ENCODE measurements around the gene GPR148. TPM values are rescaled to one million over a fixed set of nuclear protein-coding genes. Genes with fewer than 3 reads are reported as not detected.
"Not testable (repeated sequence)": the region's sequence is repeated elsewhere in the genome, so short reads cannot be mapped to it uniquely, and the experiment has no call there.

Gene GPR148
- total RNA-seq, 1 donor from 2014 or later: not detected

GRCh38 chr2:130727286-130727924, 1.5 kb upstream of the GPR148 start:
- Histone ChIP-seq H3K9me3 (ENCODE audit: control insufficient read depth in 3 of 3, low read length in 3 of 3) (no peaks in the 10 kb centered on the region), H3K36me3 (ENCODE audit: control insufficient read depth in 3 of 3, insufficient read depth in 3 of 3, low read length in 3 of 3) (no peaks in the 10 kb centered on the region), H3K27me3 (ENCODE audit: control insufficient read depth in 3 of 3, insufficient read depth in 3 of 3, low read length in 3 of 3) (peaks cover 10 to 41% (median 24%) of the 10 kb centered on the region in 3 donors), H3K4me3 (ENCODE audit: low read length in 3 of 3) (peak overlapping the region; percentile 58 to 69 (median 67)), H3K9ac (ENCODE audit: low read depth in 1 of 3, low read length in 3 of 3) (peak overlapping the region; percentile 58 to 70 (median 62)), H3K4me1 (ENCODE audit: control insufficient read depth in 3 of 3, insufficient read depth in 3 of 3, low read length in 3 of 3) (peaks cover 14 to 20% (median 15%) of the 10 kb centered on the region in 3 donors), H3K27ac (ENCODE audit: low read depth, low read length) (no peak overlapping the region)

- no peak overlapping the region for H3K9ac ChIP-seq (ENCODE audit: low read depth in 1 of 3, low read length in 3 of 3)
- H3K9me3 ChIP-seq (ENCODE audit: control insufficient read depth in 3 of 3, low read length in 3 of 3): no peaks in the 10 kb centered on the region
- peaks cover 14 to 20% (median 15%) of the 10 kb centered on the region in 3 donors for H3K4me1 ChIP-seq (ENCODE audit: control insufficient read depth in 3 of 3, insufficient read depth in 3 of 3, low read length in 3 of 3)
- peak overlapping the region; percentile 11 to 69 (median 58) for H3K4me3 ChIP-seq (ENCODE audit: low read length in 3 of 3)
- H3K27ac ChIP-seq (ENCODE audit: low read depth, low read length): no peak overlapping the region
- H3K27me3 ChIP-seq (ENCODE audit: control insufficient read depth in 3 of 3, insufficient read depth in 3 of 3, low read length in 3 of 3): peaks cover 10 to 41% (median 24%) of the 10 kb centered on the region in 3 donors
- no peaks in the 10 kb centered on the region for H3K36me3 ChIP-seq (ENCODE audit: control insufficient read depth in 3 of 3, insufficient read depth in 3 of 3, low read length in 3 of 3)
Observed at GRCh38 chr2:130728007-130728454, 839 bp upstream of the GPR148 start.

GRCh38 chr2:130729322-130730299, 741 bp downstream of the GPR148 start:
- peaks cover 10 to 40% (median 24%) of the 10 kb centered on the region in 3 donors for H3K27me3 ChIP-seq (ENCODE audit: control insufficient read depth in 3 of 3, insufficient read depth in 3 of 3, low read length in 3 of 3)
- H3K36me3 ChIP-seq (ENCODE audit: control insufficient read depth in 3 of 3, insufficient read depth in 3 of 3, low read length in 3 of 3): no peaks in the 10 kb centered on the region
- no peak overlapping the region for H3K9ac ChIP-seq (ENCODE audit: low read depth in 1 of 3, low read length in 3 of 3)
- H3K4me3 ChIP-seq (ENCODE audit: low read length in 3 of 3): no peak overlapping the region
- no peak overlapping the region for H3K27ac ChIP-seq (ENCODE audit: low read depth, low read length)
- H3K4me1 ChIP-seq (ENCODE audit: control insufficient read depth in 3 of 3, insufficient read depth in 3 of 3, low read length in 3 of 3): peaks cover 14 to 20% (median 15%) of the 10 kb centered on the region in 3 donors
- H3K9me3 ChIP-seq (ENCODE audit: control insufficient read depth in 3 of 3, low read length in 3 of 3): peaks cover 0 to 3% (median 0%) of the 10 kb centered on the region in 3 donors

- H3K4me1 ChIP-seq (ENCODE audit: control insufficient read depth in 3 of 3, insufficient read depth in 3 of 3, low read length in 3 of 3); H3K36me3 ChIP-seq (ENCODE audit: control insufficient read depth in 3 of 3, insufficient read depth in 3 of 3, low read length in 3 of 3); H3K9ac ChIP-seq (ENCODE audit: low read depth in 1 of 3, low read length in 3 of 3); H3K4me3 ChIP-seq (ENCODE audit: low read length in 3 of 3); H3K27ac ChIP-seq (ENCODE audit: low read depth, low read length); H3K9me3 ChIP-seq (ENCODE audit: control insufficient read depth in 3 of 3, low read length in 3 of 3): not testable (repeated sequence)
- peaks cover 0 to 27% (median 11%) of the 10 kb centered on the region in 3 donors for H3K27me3 ChIP-seq (ENCODE audit: control insufficient read depth in 3 of 3, insufficient read depth in 3 of 3, low read length in 3 of 3)
Observed at GRCh38 chr2:130732257-130732656, 3.4 kb downstream of the GPR148 start.

GRCh38 chr2:130735200-130735599, 6.3 kb downstream of the GPR148 start:
- Histone ChIP-seq H3K4me1 (ENCODE audit: control insufficient read depth in 3 of 3, insufficient read depth in 3 of 3, low read length in 3 of 3) (no peaks in the 10 kb centered on the region), H3K4me3 (ENCODE audit: low read length in 3 of 3) (no peak overlapping the region), H3K9me3 (ENCODE audit: control insufficient read depth in 3 of 3, low read length in 3 of 3) (peaks cover 0 to 8% (median 6%) of the 10 kb centered on the region in 3 donors), H3K9ac (ENCODE audit: low read depth in 1 of 3, low read length in 3 of 3) (no peak overlapping the region), H3K27me3 (ENCODE audit: control insufficient read depth in 3 of 3, insufficient read depth in 3 of 3, low read length in 3 of 3) (peaks cover 0 to 8% (median 0%) of the 10 kb centered on the region in 3 donors), H3K36me3 (ENCODE audit: control insufficient read depth in 3 of 3, insufficient read depth in 3 of 3, low read length in 3 of 3) (no peaks in the 10 kb centered on the region), H3K27ac (ENCODE audit: low read depth, low read length) (no peak overlapping the region)

- Histone ChIP-seq H3K36me3 (ENCODE audit: control insufficient read depth in 3 of 3, insufficient read depth in 3 of 3, low read length in 3 of 3) (no peaks in the 10 kb centered on the region), H3K4me1 (ENCODE audit: control insufficient read depth in 3 of 3, insufficient read depth in 3 of 3, low read length in 3 of 3) (no peaks in the 10 kb centered on the region), H3K27ac (ENCODE audit: low read depth, low read length) (no peak overlapping the region), H3K9me3 (ENCODE audit: control insufficient read depth in 3 of 3, low read length in 3 of 3) (peaks cover 0 to 8% (median 6%) of the 10 kb centered on the region in 3 donors), H3K27me3 (ENCODE audit: control insufficient read depth in 3 of 3, insufficient read depth in 3 of 3, low read length in 3 of 3) (peaks cover 0 to 14% (median 0%) of the 10 kb centered on the region in 3 donors), H3K4me3 (ENCODE audit: low read length in 3 of 3) (no peak overlapping the region), H3K9ac (ENCODE audit: low read depth in 1 of 3, low read length in 3 of 3) (no peak overlapping the region)
Observed at GRCh38 chr2:130736487-130736886, 7.6 kb downstream of the GPR148 start.

GRCh38 chr2:130737592-130737991, 8.7 kb downstream of the GPR148 start:
- Histone ChIP-seq H3K9me3 (ENCODE audit: control insufficient read depth in 3 of 3, low read length in 3 of 3) (peaks cover 0 to 8% (median 6%) of the 10 kb centered on the region in 3 donors), H3K4me1 (ENCODE audit: control insufficient read depth in 3 of 3, insufficient read depth in 3 of 3, low read length in 3 of 3) (no peaks in the 10 kb centered on the region), H3K27me3 (ENCODE audit: control insufficient read depth in 3 of 3, insufficient read depth in 3 of 3, low read length in 3 of 3) (peaks cover 0 to 14% (median 0%) of the 10 kb centered on the region in 3 donors), H3K4me3 (ENCODE audit: low read length in 3 of 3) (no peak overlapping the region), H3K9ac (ENCODE audit: low read depth in 1 of 3, low read length in 3 of 3) (no peak overlapping the region), H3K36me3 (ENCODE audit: control insufficient read depth in 3 of 3, insufficient read depth in 3 of 3, low read length in 3 of 3) (no peaks in the 10 kb centered on the region), H3K27ac (ENCODE audit: low read depth, low read length) (no peak overlapping the region)

- no peak overlapping the region for H3K27ac ChIP-seq (ENCODE audit: low read depth, low read length)
- no peaks in the 10 kb centered on the region for H3K36me3 ChIP-seq (ENCODE audit: control insufficient read depth in 3 of 3, insufficient read depth in 3 of 3, low read length in 3 of 3)
- peaks cover 0 to 29% (median 0%) of the 10 kb centered on the region in 3 donors for H3K27me3 ChIP-seq (ENCODE audit: control insufficient read depth in 3 of 3, insufficient read depth in 3 of 3, low read length in 3 of 3)
- H3K9me3 ChIP-seq (ENCODE audit: control insufficient read depth in 3 of 3, low read length in 3 of 3): no peaks in the 10 kb centered on the region
- no peak overlapping the region for H3K9ac ChIP-seq (ENCODE audit: low read depth in 1 of 3, low read length in 3 of 3)
- no peak overlapping the region for H3K4me3 ChIP-seq (ENCODE audit: low read length in 3 of 3)
- H3K4me1 ChIP-seq (ENCODE audit: control insufficient read depth in 3 of 3, insufficient read depth in 3 of 3, low read length in 3 of 3): no peaks in the 10 kb centered on the region
Observed at GRCh38 chr2:130740671-130741070, 11.8 kb downstream of the GPR148 start.

GRCh38 chr2:130743278-130743677, 14.4 kb downstream of the GPR148 start:
- Histone ChIP-seq H3K4me3 (ENCODE audit: low read length in 3 of 3) (no peak overlapping the region), H3K9ac (ENCODE audit: low read depth in 1 of 3, low read length in 3 of 3) (no peak overlapping the region), H3K4me1 (ENCODE audit: control insufficient read depth in 3 of 3, insufficient read depth in 3 of 3, low read length in 3 of 3) (no peaks in the 10 kb centered on the region), H3K27ac (ENCODE audit: low read depth, low read length) (no peak overlapping the region), H3K9me3 (ENCODE audit: control insufficient read depth in 3 of 3, low read length in 3 of 3) (no peaks in the 10 kb centered on the region), H3K36me3 (ENCODE audit: control insufficient read depth in 3 of 3, insufficient read depth in 3 of 3, low read length in 3 of 3) (no peaks in the 10 kb centered on the region), H3K27me3 (ENCODE audit: control insufficient read depth in 3 of 3, insufficient read depth in 3 of 3, low read length in 3 of 3) (peaks cover 0 to 25% (median 0%) of the 10 kb centered on the region in 3 donors)
